SK-N-SH (cell line): ENCODE results near the gene BIRC5. TPM values are rescaled to one million over a fixed set of nuclear protein-coding genes. Genes with fewer than 3 reads are reported as not detected.

ENCODE experiments used
- CTCF ChIA-PET: fragments of 300-600, 350-600 bp; formaldehyde crosslinking; extraction: SDS; loops from one replicate; lab custom pipeline; 2021; lab: Yijun Ruan, JAX
- POLR2A ChIA-PET: fragments of 350-600 bp; sonication (Branson Sonifier 250); formaldehyde crosslinking; extraction: SDS; loops from one replicate; lab custom pipeline; 2020; ENCODE audit warnings: antibody characterized with exemption, inconsistent platforms; lab: Yijun Ruan, JAX
- DNase-seq: peaks from one replicate; pipeline ENCODE4 v3.0.0; 2012
- H2AFZ ChIP-seq: fragments of 200-600 bp; sonication (generic); 2 replicates; pipeline ENCODE4 v1.8.1; 2016; ENCODE audit warnings: antibody characterized with exemption, mild to moderate bottlenecking, low read depth
- H3F3A ChIP-seq: fragments of 200-600 bp; sonication (generic); replicated peaks from 2 replicates; pipeline ENCODE3; 2016; ENCODE audit warnings: antibody characterized with exemption, mild to moderate bottlenecking; ENCODE audit not compliant: insufficient read depth
- H3K27ac ChIP-seq, 2 experiments: fragments of 200-500 bp in 1 of 2; fragments of 200-600 bp in 1 of 2; sonication (Bioruptor generic) in 1 of 2; sonication (generic), shearing (Covaris generic) in 1 of 2; 2 replicates each; pipeline versions ENCODE4 v1.5.1 to v1.6.1; 2014 to 2016; ENCODE audit warnings: low read depth in 2 of 2, inconsistent platforms in 1 of 2, low read length in 1 of 2, mild to moderate bottlenecking in 1 of 2, mixed read lengths in 1 of 2
- H3K27me3 ChIP-seq: fragments of 200-600 bp; sonication (generic), shearing (Covaris generic); 2 replicates; pipeline ENCODE4 v1.6.1; 2016; ENCODE audit warnings: mixed run types; ENCODE audit not compliant: insufficient read depth
- H3K36me3 ChIP-seq, 2 experiments: fragments of 200-500 bp in 1 of 2; fragments of 200-600 bp in 1 of 2; sonication (Bioruptor generic) in 1 of 2; sonication (generic) in 1 of 2; replicated peaks in 1 of 2; 2 replicates each; pipeline versions ENCODE3 to v1.5.1; 2014 to 2016; ENCODE audit warnings: low read length in 1 of 2, mild to moderate bottlenecking in 1 of 2; ENCODE audit not compliant: insufficient read depth in 2 of 2, control insufficient read depth in 1 of 2
- H3K4me1 ChIP-seq, 2 experiments: fragments of 200-500 bp in 1 of 2; fragments of 200-600 bp in 1 of 2; sonication (Bioruptor generic) in 1 of 2; sonication (generic), shearing (Covaris generic) in 1 of 2; 2 replicates each; pipeline versions ENCODE4 v1.5.1 to v1.6.1; 2014 to 2016; ENCODE audit warnings: low read depth in 1 of 2, low read length in 1 of 2, mixed run types in 1 of 2; ENCODE audit not compliant: insufficient read depth in 2 of 2, control insufficient read depth in 1 of 2
- H3K4me2 ChIP-seq: fragments of 200-600 bp; sonication (generic), shearing (Covaris generic); 2 replicates; pipeline ENCODE4 v1.6.1; 2017; ENCODE audit warnings: mixed run types
- H3K4me3 ChIP-seq, 2 experiments: fragments of 200-500 bp in 1 of 2; fragments of 200-600 bp in 1 of 2; sonication (Bioruptor generic) in 1 of 2; sonication (generic), shearing (Covaris generic) in 1 of 2; 2 replicates each; pipeline versions ENCODE4 v1.5.1 to v1.8.1; 2014 to 2016; ENCODE audit warnings: low read depth in 2 of 2, inconsistent platforms in 1 of 2, low read length in 1 of 2, mild to moderate bottlenecking in 1 of 2, mixed read lengths in 1 of 2, moderate library complexity in 1 of 2
- H3K79me2 ChIP-seq: fragments of 200-600 bp; sonication (generic); 2 replicates; pipeline ENCODE4 v1.8.1; 2017; ENCODE audit warnings: mild to moderate bottlenecking; ENCODE audit not compliant: insufficient read depth
- H3K9ac ChIP-seq: fragments of 200-600 bp; sonication (generic); 2 replicates; pipeline ENCODE4 v1.6.1; 2017; ENCODE audit warnings: mixed run types
- H3K9me2 ChIP-seq: fragments of 200-600 bp; sonication (generic); 2 replicates; pipeline ENCODE4 v1.6.1; 2017; ENCODE audit warnings: mixed run types
- H3K9me3 ChIP-seq: fragments of 200-600 bp; sonication (generic); 2 replicates; pipeline ENCODE4 v1.6.1; 2017; ENCODE audit warnings: mixed run types, mild to moderate bottlenecking, moderate library complexity
- H4K20me1 ChIP-seq: fragments of 200-600 bp; sonication (generic); 2 replicates; pipeline ENCODE4 v1.6.1; 2017; ENCODE audit warnings: mild to moderate bottlenecking, mixed run types; ENCODE audit not compliant: insufficient read depth
- CHD2 ChIP-seq: fragments of 150-350 bp; IDR thresholded peaks from 2 replicates; pipeline ENCODE4 v1.6.1; 2018; ENCODE audit warnings: low read length; ENCODE audit not compliant: partially characterized antibody
- EP300 ChIP-seq, 2 experiments: IDR thresholded peaks; 2 replicates each; pipeline versions ENCODE4 v1.4.0 to v1.6.1; 2012; ENCODE audit warnings: borderline replicate concordance in 1 of 2, low read depth in 1 of 2, low read length in 1 of 2
- EZH2phosphoT487 ChIP-seq: fragments of 200-600 bp; sonication (generic); IDR thresholded peaks from 2 replicates; pipeline ENCODE4 v1.6.1; 2017; ENCODE audit warnings: low read depth, mixed run types, mild to moderate bottlenecking, antibody characterized with exemption, moderate library complexity, borderline replicate concordance
- FOSL2 ChIP-seq: IDR thresholded peaks from 2 replicates; pipeline ENCODE4 v1.4.0; 2012; ENCODE audit warnings: low read depth, mild to moderate bottlenecking, moderate library complexity, borderline replicate concordance
- FOXJ3 ChIP-seq: sonication (generic); formaldehyde crosslinking; IDR thresholded peaks from 2 replicates; pipeline ENCODE4 v1.5.1; 2020; ENCODE audit warnings: mild to moderate bottlenecking, missing genetic modification reagents
- FOXM1 ChIP-seq: IDR thresholded peaks from 2 replicates; pipeline ENCODE4 v1.4.0; 2012; ENCODE audit warnings: low read depth, mild to moderate bottlenecking
- GABPA ChIP-seq: IDR thresholded peaks from 2 replicates; pipeline ENCODE4 v1.4.0; 2012; ENCODE audit warnings: low read depth, mild to moderate bottlenecking
- JUND ChIP-seq: IDR thresholded peaks from 2 replicates; pipeline ENCODE4 v1.4.0; 2012
- MAX ChIP-seq: IDR thresholded peaks from 2 replicates; pipeline ENCODE4 v1.4.0; 2012; ENCODE audit warnings: low read depth
- MXI1 ChIP-seq: IDR thresholded peaks from 2 replicates; pipeline ENCODE4 v1.6.1; 2012; ENCODE audit warnings: mild to moderate bottlenecking, low read depth, low read length, improper control_type of control experiment
- PBX3 ChIP-seq: IDR thresholded peaks from 2 replicates; pipeline ENCODE4; 2012
- POLR2AphosphoS5 ChIP-seq: IDR thresholded peaks from 2 replicates; pipeline ENCODE4 v1.6.1; 2012; ENCODE audit warnings: low read depth, low read length
- RAD21 ChIP-seq: IDR thresholded peaks from 2 replicates; pipeline ENCODE4 v1.6.1; 2012; ENCODE audit warnings: mild to moderate bottlenecking, low read length
- REST ChIP-seq: IDR thresholded peaks from 2 replicates; pipeline ENCODE4 v1.6.1; 2012; ENCODE audit warnings: mild to moderate bottlenecking, low read depth, low read length, moderate library complexity
- SIN3A ChIP-seq: IDR thresholded peaks from 2 replicates; pipeline ENCODE4 v1.6.1; 2012; ENCODE audit warnings: low read depth, mild to moderate bottlenecking, low read length, moderate library complexity, borderline replicate concordance
- TAF1 ChIP-seq: IDR thresholded peaks from 2 replicates; pipeline ENCODE4 v1.6.1; 2012; ENCODE audit warnings: low read depth, mild to moderate bottlenecking, low read length, moderate library complexity, borderline replicate concordance
- TCF12 ChIP-seq: IDR thresholded peaks from 2 replicates; pipeline ENCODE4 v1.4.0; 2012
- YY1 ChIP-seq: IDR thresholded peaks from 2 replicates; pipeline ENCODE4 v1.4.0; 2012; ENCODE audit warnings: low read depth, mild to moderate bottlenecking
- ZBTB33 ChIP-seq: IDR thresholded peaks from 2 replicates; pipeline ENCODE4 v1.4.0; 2012; ENCODE audit warnings: low read depth, borderline replicate concordance
- WGBS: methylation state at CpG from one replicate; pipeline ENCODE4 v1.1.6; 2017; ENCODE audit warnings: low lambda C conversion rate; 5-methylcytosine and 5-hydroxymethylcytosine counted together
- polyA plus RNA-seq, 3 experiments: library from polyadenylated mRNA; depleted of rRNA; stranded (reverse); fragments of >200 nt; gene quantifications; 2 replicates each; pipeline ENCODE4 v1.2.3, GENCODE V29; 2012

Gene BIRC5
- 23.5 and 31.4 TPM in 2 replicates for polyA plus RNA-seq (2012; rRNA removed)
- polyA plus RNA-seq (2012; cell fraction: cytosol; rRNA removed), result 25.8 and 29.6 TPM in 2 replicates
- polyA plus RNA-seq (2012; cell fraction: nucleus; rRNA removed), result 13.7 and 15.8 TPM in 2 replicates

GRCh38 chr17:78214016-78214705, at the start of gene BIRC5:
Gene BIRC5 (plus strand): TSS chr17:78214253. CDS start chr17:78214317, 64 bp downstream.
- H2AFZ ChIP-seq, result peak within 1 kb of the TSS; percentile 95
- CTCF ChIA-PET, result interaction anchor here (0.7 to 1.6 kb wide), 7 partner anchors 9 to 100 kb away, joined by 3 to 7 read pairs (median 3); partner anchors contain the start of genes AFMID and TK1

More at GRCh38 chr17:78214016-78214705, at the start of gene BIRC5:
- Histone ChIP-seq H3K9me2 (no peaks in the 10 kb centered on the region), H3K9me3 (no peaks in the 10 kb centered on the region), H3K4me2 (peak within 1 kb of the TSS; percentile 98), H3K4me1 (peaks cover 7 to 12% of the 10 kb centered on the region in 2 experiments; a peak in 2 of 4 replicates), H3K4me3 (peak within 1 kb of the TSS; percentile 62 to 87), H3K27ac (peak within 1 kb of the TSS; percentile 29 to 39; a peak in 3 of 4 replicates)
- TF ChIP-seq FOXM1, result peak; percentile 86
- peak in 1 of 2 experiments; percentile 58; a peak in 1 of 4 replicates for TF ChIP-seq EP300 (IDR thresholded peaks at IDR 0.05; ENCODE audit: borderline replicate concordance in 1 of 2, low read depth in 1 of 2, low read length in 1 of 2)
- no peak for TF ChIP-seq FOXJ3 (CRISPR knock-in tag)
- no peak for TF ChIP-seq JUND
- peak; percentile 15; the same call in 1 of the 2 replicates for TF ChIP-seq PBX3
- no peak for TF ChIP-seq RAD21
- TF ChIP-seq REST, result 0 out of 2 replicates have a peak, but pooled peaks have one; percentile 42
- TF ChIP-seq TAF1, result peak; percentile 89
- TF ChIP-seq GABPA, result peak; percentile 39; the same call in 1 of the 2 replicates
- TF ChIP-seq CHD2, result peak; percentile 95
- TF ChIP-seq TCF12, result peak; percentile 31; the same call in 1 of the 2 replicates
- peak; percentile 100 for TF ChIP-seq SIN3A
- TF ChIP-seq POLR2AphosphoS5, result peak; percentile 68
- TF ChIP-seq MXI1, result peak; percentile 100
- no peak for TF ChIP-seq EZH2phosphoT487
- TF ChIP-seq YY1, result peak; percentile 82
- peak; percentile 97 for TF ChIP-seq MAX
- TF ChIP-seq ZBTB33, result no peak
- peak; percentile 10; the same call in 1 of the 2 replicates for TF ChIP-seq FOSL2
- TF ChIP-seq, all 33 proteins: peak for 14
- H3K79me2 ChIP-seq, result peaks cover 51% of the 10 kb centered on the region
- peaks cover under 1% of the 10 kb centered on the region; the same call in 1 of the 2 replicates for H4K20me1 ChIP-seq
- no peaks in the 10 kb centered on the region for H3F3A ChIP-seq
- POLR2A ChIA-PET, result interaction anchor here (1.2 kb wide), 1 partner anchor 10 kb away, joined by 3 read pairs; no protein-coding TSS in a partner anchor
- H3K27me3 ChIP-seq, result no peaks in the 10 kb centered on the region
- peak; percentile 100 for DNase-seq
- peaks cover 0 to 18% of the 10 kb centered on the region in 2 experiments for H3K36me3 ChIP-seq
- H3K9ac ChIP-seq, result peak within 1 kb of the TSS; percentile 92
- 2% methylated on average over 25 of the region's 60 CpGs for WGBS
